Gastroesophageal sphincter (tissue), 3 donors: Measurements from ENCODE around the gene WDR20.

Experiments
- CTCF ChIP-seq, 4 experiments: fragments of 200-600 bp in 2 of 4; fragments of 450-650 bp in 2 of 4; sonication (generic) in 1 of 4; IDR thresholded peaks; one replicate each; pipeline ENCODE4 v1.5.1; 2017 to 2019; ENCODE audit warnings: antibody characterized with exemption in 4 of 4, mild to moderate bottlenecking in 2 of 4, moderate library complexity in 2 of 4
- EP300 ChIP-seq: sonication (generic); formaldehyde crosslinking; IDR thresholded peaks from one replicate; pipeline ENCODE4 v1.6.1; 2017; ENCODE audit warnings: antibody characterized with exemption, mild to moderate bottlenecking
- POLR2A ChIP-seq, 2 donors: fragments of 450-650 bp; IDR thresholded peaks; one replicate each; pipeline ENCODE4 v1.6.1; 2017; ENCODE audit warnings: antibody characterized with exemption in 2 of 2, mild to moderate bottlenecking in 2 of 2, moderate library complexity in 1 of 2

- TF ChIP-seq EP300 (no peak), POLR2A (IDR thresholded peaks at IDR 0.05) (no peak), CTCF (IDR thresholded peaks at IDR 0.05) (no peak)
Measured at GRCh38 chr14:102249981-102250380, 110.3 kb downstream of the WDR20 start.
